ENCODE results near the gene PTS. TPM values are rescaled to one million over a fixed set of nuclear protein-coding genes. Genes with fewer than 3 reads are reported as not detected.
A peak's percentile ranks its signal among the peaks of the same experiment; 100 is the strongest.

Gene PTS
- total RNA-seq, 2 donors from 2014 or later: 20.1 to 25.7 TPM

DNA sequence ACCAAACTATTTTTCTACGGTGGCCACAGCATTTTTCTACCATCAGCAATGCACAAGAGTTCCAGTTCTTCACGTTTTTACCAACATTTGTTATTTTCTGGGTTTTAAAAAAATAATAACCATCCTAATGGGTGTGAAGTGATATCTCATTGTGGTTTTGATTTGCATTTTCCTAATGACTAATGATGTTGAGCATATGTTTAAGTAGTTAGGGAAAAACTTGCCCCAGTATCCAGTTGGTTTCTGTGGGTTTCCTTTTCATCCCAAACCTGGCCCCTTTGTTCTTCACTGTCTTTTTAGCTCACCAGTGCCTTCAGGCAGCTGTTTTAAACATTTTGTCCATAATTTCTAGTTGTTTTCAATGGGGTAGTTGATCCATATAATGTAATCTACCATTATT, 14.7 kb upstream of the PTS start:
- ATAC-seq: no peak
- peaks cover 5% of the 10 kb centered on the region for H3K4me1 ChIP-seq
- H3K9me3 ChIP-seq: no peaks in the 10 kb centered on the region
- no peaks in the 10 kb centered on the region for H3K36me3 ChIP-seq (replicated peaks in 1 of 2; ENCODE audit: insufficient read depth in 1 of 2, low read depth in 2 of 2)
- no peaks in the 10 kb centered on the region for H3K27me3 ChIP-seq
- intact Hi-C loops (cut with DNase I): no loop called here
- DNase-seq: no peak
- no peak overlapping the region for H3K27ac ChIP-seq
- WGBS, 2 donors: 41 to 47% methylated on average over 2 of the region's 2 CpGs
- TF ChIP-seq CTCF (IDR thresholded peaks at IDR 0.05) (no peak), POLR2A (IDR thresholded peaks at IDR 0.05) (no peak)
- no peak overlapping the region for H3K4me3 ChIP-seq

GRCh38 chr11:112212290-112212689, 13.9 kb upstream of the PTS start:
- no peak for DNase-seq
- Histone ChIP-seq H3K27ac (no peak overlapping the region), H3K9me3 (no peaks in the 10 kb centered on the region), H3K36me3 (replicated peaks in 1 of 2; ENCODE audit: insufficient read depth in 1 of 2, low read depth in 2 of 2) (no peaks in the 10 kb centered on the region), H3K4me1 (peaks cover 5% of the 10 kb centered on the region), H3K4me3 (no peak overlapping the region), H3K27me3 (no peaks in the 10 kb centered on the region)
- intact Hi-C loops (cut with DNase I): no loop called here
- TF ChIP-seq POLR2A (IDR thresholded peaks at IDR 0.05) (no peak), CTCF (IDR thresholded peaks at IDR 0.05) (no peak)
- WGBS, 2 donors: 68 to 92% methylated on average over 3 of the region's 3 CpGs
- ATAC-seq: no peak

GRCh38 chr11:112212710-112213109, 13.5 kb upstream of the PTS start:
- H3K27ac ChIP-seq: no peak overlapping the region
- H3K4me3 ChIP-seq: no peak overlapping the region
- H3K4me1 ChIP-seq: peaks cover 5% of the 10 kb centered on the region
- intact Hi-C loops (cut with DNase I): no loop called here
- DNase-seq: peak in 2 of 4 donors; percentile 16 to 23
- H3K27me3 ChIP-seq: no peaks in the 10 kb centered on the region
- H3K9me3 ChIP-seq: no peaks in the 10 kb centered on the region
- ATAC-seq: peak; percentile 52
- no peaks in the 10 kb centered on the region for H3K36me3 ChIP-seq (replicated peaks in 1 of 2; ENCODE audit: insufficient read depth in 1 of 2, low read depth in 2 of 2)
- TF ChIP-seq POLR2A (IDR thresholded peaks at IDR 0.05) (no peak), CTCF (IDR thresholded peaks at IDR 0.05) (no peak)

DNA sequence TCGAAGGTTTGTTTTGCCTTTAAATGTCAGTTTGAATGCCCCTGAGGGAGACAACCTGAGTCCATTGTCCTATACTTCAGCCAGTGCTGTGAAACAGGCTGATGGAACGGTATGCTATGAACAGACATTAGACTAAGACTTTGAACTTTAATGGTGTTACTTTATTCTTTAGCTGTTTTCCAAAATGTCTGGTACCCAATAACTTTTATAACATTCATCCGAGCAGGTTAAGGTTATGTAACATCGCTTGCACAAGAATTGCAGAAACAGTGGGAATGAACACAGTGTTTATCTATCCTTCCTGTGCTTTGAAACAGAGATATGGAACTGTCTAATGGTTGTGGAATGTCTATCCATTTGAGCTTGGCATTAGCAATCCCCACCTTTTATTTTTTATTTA, 12.5 kb upstream of the PTS start:
- H3K9me3 ChIP-seq: no peaks in the 10 kb centered on the region
- H3K27me3 ChIP-seq: no peaks in the 10 kb centered on the region
- no peak overlapping the region for H3K27ac ChIP-seq
- H3K36me3 ChIP-seq (replicated peaks in 1 of 2; ENCODE audit: insufficient read depth in 1 of 2, low read depth in 2 of 2): no peaks in the 10 kb centered on the region
- peaks cover 5% of the 10 kb centered on the region for H3K4me1 ChIP-seq
- WGBS, 2 donors: 75 to 76% methylated on average over 4 of the region's 4 CpGs
- TF ChIP-seq CTCF (IDR thresholded peaks at IDR 0.05) (no peak), POLR2A (IDR thresholded peaks at IDR 0.05) (no peak)
- DNase-seq: no peak
- no peak for ATAC-seq
- H3K4me3 ChIP-seq: no peak overlapping the region
- intact Hi-C loops (cut with DNase I): no loop called here

DNA sequence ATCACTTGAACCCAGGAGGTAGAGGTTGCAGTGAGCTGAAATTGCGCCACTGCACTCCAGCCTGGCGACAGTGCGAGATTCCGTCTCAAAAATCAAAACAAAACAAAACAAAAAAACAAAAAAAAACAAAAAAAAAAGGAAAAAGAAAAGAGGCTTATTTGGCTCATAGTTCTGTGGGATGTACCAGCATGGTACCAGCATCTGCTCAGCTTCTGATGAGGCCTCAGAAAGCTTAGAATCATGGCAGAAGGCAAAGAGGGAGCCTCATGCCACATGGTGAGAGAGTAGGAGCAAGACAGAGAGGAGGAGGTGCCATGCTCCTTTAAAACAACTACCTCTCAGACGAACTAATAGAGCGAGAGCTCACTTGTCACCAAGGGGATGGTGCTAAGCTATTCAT, 10.6 kb upstream of the PTS start:
- intact Hi-C loops (cut with DNase I): loop anchor here (5.0 kb wide), 1 partner anchor 67 kb away; no protein-coding TSS in a partner anchor
- H3K4me1 ChIP-seq: peaks cover 5% of the 10 kb centered on the region
- no peaks in the 10 kb centered on the region for H3K27me3 ChIP-seq
- DNase-seq: no peak
- no peak overlapping the region for H3K4me3 ChIP-seq
- H3K36me3 ChIP-seq (replicated peaks in 1 of 2; ENCODE audit: insufficient read depth in 1 of 2, low read depth in 2 of 2): no peaks in the 10 kb centered on the region
- ATAC-seq: no peak
- H3K27ac ChIP-seq: no peak overlapping the region
- 83 to 86% methylated on average over 6 of the region's 6 CpGs for WGBS, 2 donors
- H3K9me3 ChIP-seq: no peaks in the 10 kb centered on the region
- no peak for TF ChIP-seq CTCF (IDR thresholded peaks at IDR 0.05)
- no peak for TF ChIP-seq POLR2A (IDR thresholded peaks at IDR 0.05)
